SK-N-SH (cell line): ENCODE results near the gene FOXP1. TPM values are rescaled to one million over a fixed set of nuclear protein-coding genes. Genes with fewer than 3 reads are reported as not detected.

ENCODE experiments used
- CTCF ChIA-PET: fragments of 300-600, 350-600 bp; formaldehyde crosslinking; extraction: SDS; loops from one replicate; lab custom pipeline; 2021; lab: Yijun Ruan, JAX
- POLR2A ChIA-PET: fragments of 350-600 bp; sonication (Branson Sonifier 250); formaldehyde crosslinking; extraction: SDS; loops from one replicate; lab custom pipeline; 2020; ENCODE audit warnings: antibody characterized with exemption, inconsistent platforms; lab: Yijun Ruan, JAX
- DNase-seq: peaks from one replicate; pipeline ENCODE4 v3.0.0; 2012
- H2AFZ ChIP-seq: fragments of 200-600 bp; sonication (generic); 2 replicates; pipeline ENCODE4 v1.8.1; 2016; ENCODE audit warnings: antibody characterized with exemption, mild to moderate bottlenecking, low read depth
- H3F3A ChIP-seq: fragments of 200-600 bp; sonication (generic); replicated peaks from 2 replicates; pipeline ENCODE3; 2016; ENCODE audit warnings: antibody characterized with exemption, mild to moderate bottlenecking; ENCODE audit not compliant: insufficient read depth
- H3K27ac ChIP-seq, 2 experiments: fragments of 200-500 bp in 1 of 2; fragments of 200-600 bp in 1 of 2; sonication (Bioruptor generic) in 1 of 2; sonication (generic), shearing (Covaris generic) in 1 of 2; 2 replicates each; pipeline versions ENCODE4 v1.5.1 to v1.6.1; 2014 to 2016; ENCODE audit warnings: low read depth in 2 of 2, inconsistent platforms in 1 of 2, low read length in 1 of 2, mild to moderate bottlenecking in 1 of 2, mixed read lengths in 1 of 2
- H3K27me3 ChIP-seq: fragments of 200-600 bp; sonication (generic), shearing (Covaris generic); 2 replicates; pipeline ENCODE4 v1.6.1; 2016; ENCODE audit warnings: mixed run types; ENCODE audit not compliant: insufficient read depth
- H3K36me3 ChIP-seq, 2 experiments: fragments of 200-500 bp in 1 of 2; fragments of 200-600 bp in 1 of 2; sonication (Bioruptor generic) in 1 of 2; sonication (generic) in 1 of 2; replicated peaks in 1 of 2; 2 replicates each; pipeline versions ENCODE3 to v1.5.1; 2014 to 2016; ENCODE audit warnings: low read length in 1 of 2, mild to moderate bottlenecking in 1 of 2; ENCODE audit not compliant: insufficient read depth in 2 of 2, control insufficient read depth in 1 of 2
- H3K4me1 ChIP-seq, 2 experiments: fragments of 200-500 bp in 1 of 2; fragments of 200-600 bp in 1 of 2; sonication (Bioruptor generic) in 1 of 2; sonication (generic), shearing (Covaris generic) in 1 of 2; 2 replicates each; pipeline versions ENCODE4 v1.5.1 to v1.6.1; 2014 to 2016; ENCODE audit warnings: low read depth in 1 of 2, low read length in 1 of 2, mixed run types in 1 of 2; ENCODE audit not compliant: insufficient read depth in 2 of 2, control insufficient read depth in 1 of 2
- H3K4me2 ChIP-seq: fragments of 200-600 bp; sonication (generic), shearing (Covaris generic); 2 replicates; pipeline ENCODE4 v1.6.1; 2017; ENCODE audit warnings: mixed run types
- H3K4me3 ChIP-seq, 2 experiments: fragments of 200-500 bp in 1 of 2; fragments of 200-600 bp in 1 of 2; sonication (Bioruptor generic) in 1 of 2; sonication (generic), shearing (Covaris generic) in 1 of 2; 2 replicates each; pipeline versions ENCODE4 v1.5.1 to v1.8.1; 2014 to 2016; ENCODE audit warnings: low read depth in 2 of 2, inconsistent platforms in 1 of 2, low read length in 1 of 2, mild to moderate bottlenecking in 1 of 2, mixed read lengths in 1 of 2, moderate library complexity in 1 of 2
- H3K79me2 ChIP-seq: fragments of 200-600 bp; sonication (generic); 2 replicates; pipeline ENCODE4 v1.8.1; 2017; ENCODE audit warnings: mild to moderate bottlenecking; ENCODE audit not compliant: insufficient read depth
- H3K9ac ChIP-seq: fragments of 200-600 bp; sonication (generic); 2 replicates; pipeline ENCODE4 v1.6.1; 2017; ENCODE audit warnings: mixed run types
- H3K9me2 ChIP-seq: fragments of 200-600 bp; sonication (generic); 2 replicates; pipeline ENCODE4 v1.6.1; 2017; ENCODE audit warnings: mixed run types
- H3K9me3 ChIP-seq: fragments of 200-600 bp; sonication (generic); 2 replicates; pipeline ENCODE4 v1.6.1; 2017; ENCODE audit warnings: mixed run types, mild to moderate bottlenecking, moderate library complexity
- H4K20me1 ChIP-seq: fragments of 200-600 bp; sonication (generic); 2 replicates; pipeline ENCODE4 v1.6.1; 2017; ENCODE audit warnings: mild to moderate bottlenecking, mixed run types; ENCODE audit not compliant: insufficient read depth
- CTCF ChIP-seq: fragments of 200-600 bp; sonication (generic); IDR thresholded peaks from 2 replicates; pipeline ENCODE4 v1.6.1; 2017; ENCODE audit warnings: antibody characterized with exemption, mild to moderate bottlenecking, moderate library complexity
- RAD21 ChIP-seq: IDR thresholded peaks from 2 replicates; pipeline ENCODE4 v1.6.1; 2012; ENCODE audit warnings: mild to moderate bottlenecking, low read length
- SMC3 ChIP-seq: IDR thresholded peaks from 2 replicates; pipeline ENCODE4 v1.6.1; 2012; ENCODE audit warnings: low read depth, low read length, improper control_type of control experiment
- YY1 ChIP-seq: IDR thresholded peaks from 2 replicates; pipeline ENCODE4 v1.4.0; 2012; ENCODE audit warnings: low read depth, mild to moderate bottlenecking
- WGBS: methylation state at CpG from one replicate; pipeline ENCODE4 v1.1.6; 2017; ENCODE audit warnings: low lambda C conversion rate; 5-methylcytosine and 5-hydroxymethylcytosine counted together
- polyA plus RNA-seq, 3 experiments: library from polyadenylated mRNA; depleted of rRNA; stranded (reverse); fragments of >200 nt; gene quantifications; 2 replicates each; pipeline ENCODE4 v1.2.3, GENCODE V29; 2012
- TF ChIP-seq, protein P1 (sequence below): IDR thresholded peaks from 2 replicates; pipeline ENCODE4; 2012
- TF ChIP-seq, protein P2 (sequence below): fragments of 150-350 bp; IDR thresholded peaks from 2 replicates; pipeline ENCODE4 v1.6.1; 2017; ENCODE audit warnings: antibody characterized with exemption, low read length, low read depth, borderline replicate concordance

The FOXP1 gene
- polyA plus RNA-seq, 1 of the 3 experiments (the other 2 are of a cell fraction) = 8.8 TPM

DNA sequence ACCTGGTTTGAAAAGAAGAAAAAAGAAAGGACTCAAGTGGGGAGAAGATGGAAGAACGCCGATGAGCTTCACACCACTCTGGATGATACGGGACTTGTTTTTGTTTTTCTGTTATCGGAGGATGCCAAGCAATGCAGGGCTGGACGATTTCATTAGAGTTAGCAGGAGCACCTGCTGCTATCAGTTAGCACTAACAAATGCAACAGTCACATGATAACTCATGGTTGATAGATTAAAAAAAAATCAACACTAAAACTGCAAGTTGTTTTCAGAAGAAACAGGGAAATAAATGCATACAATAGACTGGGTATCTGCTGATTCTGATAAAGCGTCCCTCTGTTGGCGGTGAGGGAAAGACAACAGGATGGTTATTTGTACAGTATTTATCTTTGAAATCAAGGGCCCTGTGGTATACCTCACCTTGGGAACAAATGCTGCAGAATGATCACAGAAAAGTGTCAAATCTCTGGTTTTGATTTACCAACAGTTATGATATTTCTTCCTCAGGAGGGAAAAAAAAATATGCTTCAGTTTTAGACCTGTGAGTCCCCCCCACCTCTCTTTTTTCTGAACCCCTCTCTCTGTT lies 575.1 kb downstream of the FOXP1 start:
- peaks cover 19% of the 10 kb centered on the region for H3F3A ChIP-seq
- H3K9me3 ChIP-seq = no peaks in the 10 kb centered on the region
- ChIA-PET CTCF (interaction anchor here (1.0 to 1.3 kb wide), 2 partner anchors 15 to 577 kb away, joined by 3 read pairs; no protein-coding TSS in a partner anchor), POLR2A (no interaction called here)
- no peaks in the 10 kb centered on the region for H3K9me2 ChIP-seq
- no peak overlapping the region for H2AFZ ChIP-seq
- H3K27me3 ChIP-seq = no peaks in the 10 kb centered on the region
- no peak overlapping the region for H3K9ac ChIP-seq
- H3K27ac ChIP-seq = peak overlapping the region in 1 of 2 experiments; percentile 34; a peak in 1 of 4 replicates
- H3K36me3 ChIP-seq = peaks cover 4 to 35% of the 10 kb centered on the region in 2 experiments
- no peak for DNase-seq
- H4K20me1 ChIP-seq = no peaks in the 10 kb centered on the region
- H3K79me2 ChIP-seq = peaks cover 98% of the 10 kb centered on the region
- TF ChIP-seq, protein P1, sequence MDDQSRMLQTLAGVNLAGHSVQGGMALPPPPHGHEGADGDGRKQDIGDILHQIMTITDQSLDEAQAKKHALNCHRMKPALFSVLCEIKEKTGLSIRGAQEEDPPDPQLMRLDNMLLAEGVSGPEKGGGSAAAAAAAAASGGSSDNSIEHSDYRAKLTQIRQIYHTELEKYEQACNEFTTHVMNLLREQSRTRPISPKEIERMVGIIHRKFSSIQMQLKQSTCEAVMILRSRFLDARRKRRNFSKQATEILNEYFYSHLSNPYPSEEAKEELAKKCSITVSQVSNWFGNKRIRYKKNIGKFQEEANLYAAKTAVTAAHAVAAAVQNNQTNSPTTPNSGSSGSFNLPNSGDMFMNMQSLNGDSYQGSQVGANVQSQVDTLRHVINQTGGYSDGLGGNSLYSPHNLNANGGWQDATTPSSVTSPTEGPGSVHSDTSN = no peak
- H3K4me2 ChIP-seq = no peak overlapping the region
- 92% methylated on average over 7 of the region's 7 CpGs for WGBS
- H3K4me3 ChIP-seq = no peak overlapping the region
- H3K4me1 ChIP-seq = peaks cover 0 to 7% of the 10 kb centered on the region in 2 experiments; a peak in 2 of 4 replicates

- peak overlapping the region in 1 of 2 experiments; percentile 36; a peak in 1 of 4 replicates for H3K27ac ChIP-seq
- H4K20me1 ChIP-seq = no peaks in the 10 kb centered on the region
- H3K36me3 ChIP-seq = peaks cover 0 to 23% of the 10 kb centered on the region in 2 experiments
- POLR2A ChIA-PET = no interaction called here
- H3K4me3 ChIP-seq = no peak overlapping the region
- H2AFZ ChIP-seq = no peak overlapping the region
- DNase-seq = no peak
- H3F3A ChIP-seq = peaks cover 24% of the 10 kb centered on the region
- TF ChIP-seq YY1 = no peak
- TF ChIP-seq SMC3 = peak; percentile 48
- TF ChIP-seq, protein P2, sequence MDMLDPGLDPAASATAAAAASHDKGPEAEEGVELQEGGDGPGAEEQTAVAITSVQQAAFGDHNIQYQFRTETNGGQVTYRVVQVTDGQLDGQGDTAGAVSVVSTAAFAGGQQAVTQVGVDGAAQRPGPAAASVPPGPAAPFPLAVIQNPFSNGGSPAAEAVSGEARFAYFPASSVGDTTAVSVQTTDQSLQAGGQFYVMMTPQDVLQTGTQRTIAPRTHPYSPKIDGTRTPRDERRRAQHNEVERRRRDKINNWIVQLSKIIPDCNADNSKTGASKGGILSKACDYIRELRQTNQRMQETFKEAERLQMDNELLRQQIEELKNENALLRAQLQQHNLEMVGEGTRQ = no peak
- peak; percentile 68 for TF ChIP-seq CTCF
- TF ChIP-seq RAD21 = peak; percentile 82
- 77% methylated on average over 9 of the region's 9 CpGs for WGBS
- no peak overlapping the region for H3K9ac ChIP-seq
- H3K79me2 ChIP-seq = peaks cover 98% of the 10 kb centered on the region
- H3K4me2 ChIP-seq = no peak overlapping the region
- H3K9me2 ChIP-seq = no peaks in the 10 kb centered on the region
- H3K9me3 ChIP-seq = no peaks in the 10 kb centered on the region
- H3K27me3 ChIP-seq = no peaks in the 10 kb centered on the region
- CTCF ChIA-PET = interaction anchor here (0.7 to 4.0 kb wide), 23 partner anchors 9 to 579 kb away, joined by 3 to 43 read pairs (median 3); partner anchors contain the start of gene FOXP1
- peaks cover 2 to 16% of the 10 kb centered on the region in 2 experiments; a peak in 2 of 4 replicates for H3K4me1 ChIP-seq
Observed at GRCh38 chr3:71006810-71007785, 576.4 kb downstream of the FOXP1 start.
